ENCODE results near the gene PHTF1.

- TF ChIP-seq, protein P1, sequence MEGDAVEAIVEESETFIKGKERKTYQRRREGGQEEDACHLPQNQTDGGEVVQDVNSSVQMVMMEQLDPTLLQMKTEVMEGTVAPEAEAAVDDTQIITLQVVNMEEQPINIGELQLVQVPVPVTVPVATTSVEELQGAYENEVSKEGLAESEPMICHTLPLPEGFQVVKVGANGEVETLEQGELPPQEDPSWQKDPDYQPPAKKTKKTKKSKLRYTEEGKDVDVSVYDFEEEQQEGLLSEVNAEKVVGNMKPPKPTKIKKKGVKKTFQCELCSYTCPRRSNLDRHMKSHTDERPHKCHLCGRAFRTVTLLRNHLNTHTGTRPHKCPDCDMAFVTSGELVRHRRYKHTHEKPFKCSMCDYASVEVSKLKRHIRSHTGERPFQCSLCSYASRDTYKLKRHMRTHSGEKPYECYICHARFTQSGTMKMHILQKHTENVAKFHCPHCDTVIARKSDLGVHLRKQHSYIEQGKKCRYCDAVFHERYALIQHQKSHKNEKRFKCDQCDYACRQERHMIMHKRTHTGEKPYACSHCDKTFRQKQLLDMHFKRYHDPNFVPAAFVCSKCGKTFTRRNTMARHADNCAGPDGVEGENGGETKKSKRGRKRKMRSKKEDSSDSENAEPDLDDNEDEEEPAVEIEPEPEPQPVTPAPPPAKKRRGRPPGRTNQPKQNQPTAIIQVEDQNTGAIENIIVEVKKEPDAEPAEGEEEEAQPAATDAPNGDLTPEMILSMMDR (conservative IDR thresholded peaks at IDR 0.05) = no peak
- TF ChIP-seq ZFX (IDR thresholded peaks at IDR 0.05) = no peak
These were observed 26.5 kb downstream of the PHTF1 start for GRCh38 chr1:113732802-113733201.

Data from C4-2B (cell line).